Duodenal mucosa (tissue), 2 donors: ENCODE measurements around the gene TMEM38A.
"Not testable (repeated sequence)": the region's sequence is repeated elsewhere in the genome, so short reads cannot be mapped to it uniquely, and the experiment has no call there.

Experiments
- H3K27ac ChIP-seq: one replicate; pipeline ENCODE4 v1.7.0; 2013; ENCODE audit warnings: low read depth, low read length
- H3K27me3 ChIP-seq, 2 donors: one replicate each; pipeline ENCODE4 v1.7.0; 2013; ENCODE audit warnings: low read length in 2 of 2, control low read depth in 1 of 2; ENCODE audit not compliant: insufficient read depth in 2 of 2, control insufficient read depth in 1 of 2
- H3K36me3 ChIP-seq, 2 donors: one replicate each; pipeline ENCODE4 v1.7.0; 2013; ENCODE audit warnings: low read length in 2 of 2, control low read depth in 1 of 2; ENCODE audit not compliant: insufficient read depth in 2 of 2, control insufficient read depth in 1 of 2
- H3K4me1 ChIP-seq, 2 donors: one replicate each; pipeline ENCODE4 v1.7.0; 2013; ENCODE audit warnings: low read length in 2 of 2, control low read depth in 1 of 2; ENCODE audit not compliant: insufficient read depth in 2 of 2, control insufficient read depth in 1 of 2
- H3K4me3 ChIP-seq, 2 donors: one replicate each; pipeline ENCODE4 v1.7.0; 2013; ENCODE audit warnings: low read length in 2 of 2, low read depth in 1 of 2
- H3K9ac ChIP-seq, 2 donors: one replicate each; pipeline ENCODE4 v1.7.0; 2013; ENCODE audit warnings: low read length in 2 of 2, low read depth in 1 of 2
- H3K9me3 ChIP-seq, 2 donors: one replicate each; pipeline ENCODE4 v1.7.0; 2013; ENCODE audit warnings: low read length in 2 of 2, control low read depth in 1 of 2; ENCODE audit not compliant: control insufficient read depth in 1 of 2

TMEM38A gene

DNA sequence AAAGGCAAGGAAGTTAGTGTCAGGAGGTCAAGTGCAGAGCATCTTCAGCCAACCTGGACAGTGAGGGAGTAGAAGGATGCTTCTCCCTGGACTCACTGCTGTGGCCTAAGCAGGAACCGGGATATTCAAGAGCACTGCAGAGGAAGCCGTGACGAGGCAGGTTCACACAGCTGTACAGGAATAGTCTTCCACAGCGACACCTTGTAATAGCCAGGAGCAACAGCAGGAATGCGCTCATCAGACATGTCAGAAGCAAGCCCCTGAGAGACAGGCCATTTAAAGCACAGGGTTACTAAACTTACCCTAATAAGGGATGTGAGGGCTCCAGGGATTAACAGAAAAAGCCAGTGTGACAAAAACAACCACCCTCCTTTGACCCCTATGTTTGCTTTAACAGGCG is 29.5 kb upstream of the TMEM38A start:
- Histone ChIP-seq H3K27me3 (no peaks in the 10 kb centered on the region), H3K4me1 (peaks cover 8 to 18% of the 10 kb centered on the region in 2 donors), H3K36me3 (peaks cover 12 to 40% of the 10 kb centered on the region in 2 donors)

DNA sequence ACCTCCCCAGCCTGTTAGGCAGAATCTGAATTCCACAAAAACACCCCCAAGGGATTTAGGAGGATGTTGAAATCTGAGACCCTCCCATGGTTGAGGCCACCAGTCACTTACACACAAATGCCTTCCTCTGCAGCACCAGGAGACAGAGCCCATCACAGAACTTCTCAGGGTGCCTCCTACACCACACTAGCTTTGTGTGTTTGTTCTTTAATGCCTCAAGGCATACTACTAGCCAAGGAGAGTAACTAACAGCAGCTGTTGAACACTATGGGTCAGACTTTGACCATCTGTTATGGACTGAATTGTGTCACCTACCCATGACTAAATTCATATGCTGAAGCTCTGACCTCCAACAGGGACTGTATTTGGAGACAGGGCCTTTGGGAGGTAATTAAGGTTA is 23.4 kb upstream of the TMEM38A start:
- Histone ChIP-seq H3K9ac (no peak overlapping the region), H3K4me3 (no peak overlapping the region), H3K9me3 (no peaks in the 10 kb centered on the region), H3K27ac (no peak overlapping the region), H3K36me3 (peaks cover 18 to 68% of the 10 kb centered on the region in 2 donors), H3K27me3 (no peaks in the 10 kb centered on the region), H3K4me1 (no peaks in the 10 kb centered on the region)

More for the DNA sequence above, 29.5 kb upstream of the TMEM38A start:
- Histone ChIP-seq H3K9me3 (no peaks in the 10 kb centered on the region), H3K27ac (no peak overlapping the region), H3K4me3 (no peak overlapping the region), H3K9ac (no peak overlapping the region)

DNA sequence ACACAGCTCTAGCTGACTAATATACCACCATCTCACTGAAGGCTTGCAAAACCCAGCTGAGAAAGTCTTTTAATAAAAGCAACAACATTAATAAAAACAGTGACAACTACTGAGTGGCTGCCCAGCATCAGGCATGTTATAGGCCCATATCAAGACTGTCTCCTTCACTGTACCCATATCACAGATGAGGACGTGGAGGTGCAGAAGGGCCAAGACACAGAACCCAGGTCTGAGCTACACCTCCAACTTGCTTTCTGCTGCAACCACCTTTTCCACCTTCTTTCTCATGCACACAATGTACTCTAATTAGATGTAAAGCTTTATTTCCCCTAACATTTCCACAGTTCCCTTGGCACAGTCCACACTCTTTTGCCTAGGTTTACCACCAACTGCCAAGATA is 22.3 kb upstream of the TMEM38A start:
- H3K9me3 ChIP-seq, result no peaks in the 10 kb centered on the region
- no peaks in the 10 kb centered on the region for H3K27me3 ChIP-seq
- H3K27ac ChIP-seq, result no peak overlapping the region
- peaks cover 22 to 70% of the 10 kb centered on the region in 2 donors for H3K36me3 ChIP-seq
- H3K9ac ChIP-seq, result no peak overlapping the region
- H3K4me1 ChIP-seq, result no peaks in the 10 kb centered on the region
- no peak overlapping the region for H3K4me3 ChIP-seq

DNA sequence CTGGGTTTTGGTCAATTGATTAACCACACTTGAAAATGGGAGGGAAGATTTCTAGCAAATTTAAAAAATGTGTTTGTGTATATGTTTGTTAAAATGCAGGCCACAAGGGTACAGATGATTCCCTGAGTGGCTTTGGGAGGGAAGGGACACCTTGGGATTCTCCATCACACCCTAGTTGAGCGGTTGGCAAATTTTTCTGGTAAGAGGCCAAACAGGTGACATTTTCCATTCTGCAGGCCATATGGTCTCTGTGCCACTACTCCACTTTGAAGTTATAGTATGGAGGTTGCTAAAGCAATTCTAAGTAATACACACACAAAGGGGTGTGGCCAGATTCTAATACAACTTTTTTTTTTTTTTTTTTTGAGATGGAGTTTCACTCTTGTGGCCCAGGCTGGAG is 20.0 kb upstream of the TMEM38A start:
- Histone ChIP-seq H3K36me3 (peaks cover 30 to 73% of the 10 kb centered on the region in 2 donors), H3K27ac (no peak overlapping the region), H3K4me1 (no peaks in the 10 kb centered on the region), H3K9me3 (no peaks in the 10 kb centered on the region), H3K4me3 (no peak overlapping the region), H3K9ac (no peak overlapping the region), H3K27me3 (no peaks in the 10 kb centered on the region)

DNA sequence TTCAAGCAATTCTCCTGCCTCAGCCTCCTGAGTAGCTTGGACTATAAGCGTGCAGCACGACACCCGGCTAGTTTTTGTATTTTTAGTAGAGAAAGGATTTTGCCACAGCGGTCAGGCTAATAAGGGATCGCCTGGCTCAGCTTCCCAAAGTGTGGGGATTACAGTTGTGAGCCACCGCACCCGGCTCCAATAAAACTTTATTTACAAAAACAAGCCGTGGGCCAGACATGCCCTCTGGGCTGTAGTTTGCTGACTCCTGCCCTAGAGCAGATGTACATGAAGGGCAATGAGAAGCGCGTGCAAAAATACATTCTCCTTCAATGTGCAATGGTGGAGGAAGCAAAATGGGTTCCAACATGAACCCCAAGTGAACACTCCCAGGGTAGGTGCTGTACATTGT is 19.2 kb upstream of the TMEM38A start:
- H3K4me3 ChIP-seq, result no peak overlapping the region
- no peaks in the 10 kb centered on the region for H3K4me1 ChIP-seq
- no peak overlapping the region for H3K9ac ChIP-seq
- H3K27me3 ChIP-seq, result no peaks in the 10 kb centered on the region
- H3K36me3 ChIP-seq, result peaks cover 37 to 77% of the 10 kb centered on the region in 2 donors
- no peaks in the 10 kb centered on the region for H3K9me3 ChIP-seq
- H3K27ac ChIP-seq, result no peak overlapping the region

DNA sequence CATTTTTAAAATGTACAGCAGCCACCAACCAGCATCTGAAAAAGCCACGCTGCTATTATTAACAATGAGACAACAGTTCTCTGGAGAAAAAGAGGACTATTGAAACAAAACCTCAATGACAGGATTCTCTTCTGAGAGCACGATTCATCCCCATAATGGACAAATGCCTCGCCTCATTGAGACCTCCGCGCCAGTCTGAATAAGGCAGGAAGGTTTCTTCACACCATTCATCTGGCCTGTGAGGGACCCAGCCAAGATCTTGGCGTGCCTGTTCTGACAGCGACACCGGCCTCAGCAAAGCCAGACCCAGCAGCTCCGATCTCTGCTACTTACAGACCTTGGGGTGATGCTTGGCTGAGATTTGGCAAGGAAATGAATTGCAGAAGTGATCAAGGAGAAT is 15.8 kb upstream of the TMEM38A start:
- Histone ChIP-seq H3K27ac (no peak overlapping the region), H3K9me3 (no peaks in the 10 kb centered on the region), H3K36me3 (peaks cover 39 to 77% of the 10 kb centered on the region in 2 donors), H3K27me3 (no peaks in the 10 kb centered on the region), H3K4me3 (no peak overlapping the region), H3K9ac (no peak overlapping the region), H3K4me1 (no peaks in the 10 kb centered on the region)

DNA sequence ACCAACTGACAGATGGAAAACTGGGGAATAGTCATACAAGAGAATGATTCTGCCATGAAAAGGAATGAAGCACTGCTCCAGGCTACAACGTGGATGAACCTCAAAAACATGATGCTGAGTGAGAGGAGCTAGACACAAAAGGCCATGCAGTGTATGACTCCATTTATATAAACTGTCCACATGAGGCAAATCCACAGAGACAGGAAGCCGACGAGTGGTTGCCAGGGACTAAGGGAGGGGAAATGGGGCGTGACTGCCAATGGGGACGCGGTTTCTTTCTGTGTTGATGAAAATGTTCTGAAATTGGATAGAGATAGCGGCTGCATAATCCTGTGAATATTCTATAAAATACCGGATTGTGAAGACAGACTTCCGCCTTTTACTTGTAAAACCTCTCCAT is 11.2 kb upstream of the TMEM38A start:
- Histone ChIP-seq H3K4me3 (no peak overlapping the region), H3K9ac (no peak overlapping the region), H3K27me3 (no peaks in the 10 kb centered on the region), H3K9me3 (no peaks in the 10 kb centered on the region), H3K4me1 (no peaks in the 10 kb centered on the region), H3K36me3 (peaks cover 44 to 76% of the 10 kb centered on the region in 2 donors), H3K27ac (no peak overlapping the region)

DNA sequence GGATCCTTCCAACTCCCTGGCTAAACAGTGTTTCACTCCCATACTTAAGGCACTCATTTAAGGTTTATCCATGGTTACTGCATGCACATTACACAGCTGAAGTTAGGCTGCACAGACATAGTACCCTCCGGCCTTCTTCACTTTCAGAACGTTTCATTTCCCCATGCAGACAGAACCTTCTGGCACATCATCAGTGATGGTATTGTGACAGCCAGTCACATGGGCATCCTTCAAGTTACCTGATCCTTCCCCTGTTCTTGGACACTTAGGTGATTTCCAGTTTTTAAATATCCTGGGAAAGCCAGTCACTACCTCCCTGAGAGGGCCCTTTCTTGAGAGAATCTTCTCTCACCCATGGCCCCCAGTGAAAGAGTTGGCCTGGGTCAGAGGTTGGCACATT is 10.1 kb upstream of the TMEM38A start:
- Histone ChIP-seq H3K36me3 (peaks cover 42 to 75% of the 10 kb centered on the region in 2 donors), H3K9me3 (no peaks in the 10 kb centered on the region), H3K4me3 (no peak overlapping the region), H3K27ac (no peak overlapping the region), H3K27me3 (no peaks in the 10 kb centered on the region), H3K9ac (no peak overlapping the region), H3K4me1 (no peaks in the 10 kb centered on the region)

DNA sequence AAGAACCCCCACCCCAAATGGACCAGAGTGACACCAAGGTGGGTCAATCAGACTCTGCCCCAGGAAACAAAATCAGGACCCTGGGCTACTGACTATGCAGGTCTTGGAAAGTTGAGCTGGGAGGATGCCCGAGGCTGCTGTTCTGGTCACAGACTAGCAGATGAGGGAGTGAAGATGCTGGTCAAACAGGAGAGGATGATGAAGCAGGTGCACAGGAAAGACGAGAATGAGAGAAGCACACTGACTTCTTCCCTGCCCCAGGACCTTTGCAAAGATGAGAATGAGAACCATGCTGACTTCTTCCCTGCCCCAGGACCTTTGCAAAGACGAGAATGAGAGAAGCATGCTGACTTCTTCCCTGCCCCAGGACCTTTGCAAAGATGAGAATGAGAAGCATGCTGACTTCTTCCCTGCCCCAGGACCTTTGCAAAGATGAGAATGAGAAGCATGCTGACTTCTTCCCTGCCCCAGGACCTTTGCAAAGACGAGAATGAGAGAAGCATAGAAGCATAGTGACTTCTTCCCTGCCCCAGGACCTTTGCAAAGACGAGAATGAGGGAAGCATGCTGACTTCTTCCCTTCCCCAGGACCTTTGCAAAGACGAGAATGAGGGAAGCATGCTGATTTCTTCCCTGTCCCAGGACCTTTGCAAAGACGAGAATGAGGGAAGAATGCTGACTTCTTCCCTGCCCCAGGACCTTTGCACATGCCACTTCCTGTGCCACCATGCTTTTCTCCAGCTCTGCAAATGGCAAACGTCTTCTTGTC is 9.3 kb upstream of the TMEM38A start:
- not testable (repeated sequence) for H3K4me1 ChIP-seq, H3K9ac ChIP-seq, H3K4me3 ChIP-seq, H3K9me3 ChIP-seq, H3K27ac ChIP-seq, H3K27me3 ChIP-seq
- H3K36me3 ChIP-seq, result peaks cover 36 to 75% of the 10 kb centered on the region in 2 donors

DNA sequence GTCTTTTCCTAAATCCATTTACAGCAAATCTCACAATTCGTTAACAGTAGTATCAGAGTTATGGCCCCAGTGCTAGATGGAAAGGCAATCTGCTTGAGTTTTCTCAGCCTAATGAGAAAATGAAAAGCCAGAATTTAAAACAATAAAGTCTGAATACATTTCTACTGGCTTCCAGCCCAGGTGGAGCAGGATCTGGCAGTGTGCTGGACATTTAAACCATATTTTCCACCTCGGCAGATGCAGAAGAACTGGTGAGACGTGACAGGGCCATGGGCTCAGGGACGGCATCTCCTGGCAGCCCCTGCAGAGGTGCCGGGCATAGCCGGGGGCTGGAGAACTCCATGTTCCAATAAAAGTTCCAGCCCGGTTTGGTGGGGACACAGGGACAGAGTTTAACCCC is 8.1 kb upstream of the TMEM38A start:
- Histone ChIP-seq H3K4me1 (peaks cover 0 to under 1% of the 10 kb centered on the region in 2 donors), H3K9ac (no peak overlapping the region), H3K36me3 (peaks cover 36 to 78% of the 10 kb centered on the region in 2 donors), H3K9me3 (no peaks in the 10 kb centered on the region), H3K4me3 (no peak overlapping the region), H3K27ac (no peak overlapping the region), H3K27me3 (no peaks in the 10 kb centered on the region)
